H1 (cell line): ENCODE measurements around the gene CLIP4.

Experiments used
- BACH1 ChIP-seq: IDR thresholded peaks from 2 replicates; pipeline ENCODE4 v1.6.1; 2012; ENCODE audit warnings: low read length, improper control_type of control experiment
- KDM1A ChIP-seq: fragments of 200-600, 300-600 bp; sonication (generic); IDR thresholded peaks from 2 replicates; pipeline ENCODE4 v1.7.1; 2016; ENCODE audit warnings: mild to moderate bottlenecking, low read length, borderline replicate concordance
- POLR2AphosphoS5 ChIP-seq: IDR thresholded peaks from 2 replicates; pipeline ENCODE4 v1.6.1; 2011; ENCODE audit warnings: low read depth, low read length
- TF ChIP-seq, protein P1 (sequence below), 3 experiments: IDR thresholded peaks; 1 replicate in 2 of 3; 2 replicates in 1 of 3; pipeline versions ENCODE4 v1.5.1 to v1.6.1; 2011; ENCODE audit warnings: low read length in 3 of 3, mild to moderate bottlenecking in 3 of 3, inconsistent platforms in 2 of 3, low read depth in 1 of 3, moderate library complexity in 1 of 3; ENCODE audit not compliant: insufficient read depth in 1 of 3; ENCODE audit errors: control extremely low read depth in 1 of 3
- TF ChIP-seq, protein P2 (sequence below): IDR thresholded peaks from 2 replicates; pipeline ENCODE4 v1.6.1; 2011; ENCODE audit warnings: low read length, improper control_type of control experiment
- TF ChIP-seq, protein P3 (sequence below): IDR thresholded peaks from 2 replicates; pipeline ENCODE4 v1.6.1; 2012; ENCODE audit warnings: inconsistent platforms

DNA sequence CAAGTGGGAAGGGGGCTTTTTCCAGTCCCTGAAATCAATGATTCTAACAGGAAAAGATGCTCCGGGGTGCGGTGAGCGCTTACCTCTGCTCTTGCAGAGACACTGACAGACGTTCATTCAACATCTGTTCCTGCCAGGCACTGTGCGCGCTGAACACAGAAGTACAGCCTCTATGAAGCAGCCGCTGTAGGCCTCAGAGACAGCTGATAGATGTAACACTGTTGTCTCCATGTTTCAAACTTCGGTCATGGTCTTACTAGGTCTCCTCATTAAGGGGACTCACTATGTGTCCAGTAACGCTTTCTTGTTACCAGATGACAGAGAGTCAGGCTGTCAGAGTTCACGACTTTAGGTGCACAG, 649 bp upstream of the CLIP4 start:
- TF ChIP-seq POLR2AphosphoS5 (no peak), KDM1A (no peak), BACH1 (no peak)
- TF ChIP-seq, protein P1, sequence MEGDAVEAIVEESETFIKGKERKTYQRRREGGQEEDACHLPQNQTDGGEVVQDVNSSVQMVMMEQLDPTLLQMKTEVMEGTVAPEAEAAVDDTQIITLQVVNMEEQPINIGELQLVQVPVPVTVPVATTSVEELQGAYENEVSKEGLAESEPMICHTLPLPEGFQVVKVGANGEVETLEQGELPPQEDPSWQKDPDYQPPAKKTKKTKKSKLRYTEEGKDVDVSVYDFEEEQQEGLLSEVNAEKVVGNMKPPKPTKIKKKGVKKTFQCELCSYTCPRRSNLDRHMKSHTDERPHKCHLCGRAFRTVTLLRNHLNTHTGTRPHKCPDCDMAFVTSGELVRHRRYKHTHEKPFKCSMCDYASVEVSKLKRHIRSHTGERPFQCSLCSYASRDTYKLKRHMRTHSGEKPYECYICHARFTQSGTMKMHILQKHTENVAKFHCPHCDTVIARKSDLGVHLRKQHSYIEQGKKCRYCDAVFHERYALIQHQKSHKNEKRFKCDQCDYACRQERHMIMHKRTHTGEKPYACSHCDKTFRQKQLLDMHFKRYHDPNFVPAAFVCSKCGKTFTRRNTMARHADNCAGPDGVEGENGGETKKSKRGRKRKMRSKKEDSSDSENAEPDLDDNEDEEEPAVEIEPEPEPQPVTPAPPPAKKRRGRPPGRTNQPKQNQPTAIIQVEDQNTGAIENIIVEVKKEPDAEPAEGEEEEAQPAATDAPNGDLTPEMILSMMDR (IDR thresholded peaks at IDR 0.05; ENCODE audit: control extremely low read depth in 1 of 3, insufficient read depth in 1 of 3, low read depth in 1 of 3, low read length in 3 of 3), result no peak
- TF ChIP-seq, protein P2, sequence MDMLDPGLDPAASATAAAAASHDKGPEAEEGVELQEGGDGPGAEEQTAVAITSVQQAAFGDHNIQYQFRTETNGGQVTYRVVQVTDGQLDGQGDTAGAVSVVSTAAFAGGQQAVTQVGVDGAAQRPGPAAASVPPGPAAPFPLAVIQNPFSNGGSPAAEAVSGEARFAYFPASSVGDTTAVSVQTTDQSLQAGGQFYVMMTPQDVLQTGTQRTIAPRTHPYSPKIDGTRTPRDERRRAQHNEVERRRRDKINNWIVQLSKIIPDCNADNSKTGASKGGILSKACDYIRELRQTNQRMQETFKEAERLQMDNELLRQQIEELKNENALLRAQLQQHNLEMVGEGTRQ, result no peak
- TF ChIP-seq, protein P3, sequence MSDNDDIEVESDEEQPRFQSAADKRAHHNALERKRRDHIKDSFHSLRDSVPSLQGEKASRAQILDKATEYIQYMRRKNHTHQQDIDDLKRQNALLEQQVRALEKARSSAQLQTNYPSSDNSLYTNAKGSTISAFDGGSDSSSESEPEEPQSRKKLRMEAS, result no peak
